Ovary (tissue), 9 donors: ENCODE data around the gene TMEM234. TPM values are rescaled to one million over a fixed set of nuclear protein-coding genes. Genes with fewer than 3 reads are reported as not detected.

ENCODE experiments used
- DNase-seq, 5 donors: peaks; one replicate each; pipeline ENCODE4 v3.0.0-alpha.2; 2019 to 2020
- H3K27ac ChIP-seq, 2 donors: fragments of 200-600 bp; one replicate each; pipeline versions ENCODE4 v1.5.1 to v1.8.0; 2019 to 2022
- H3K27me3 ChIP-seq: fragments of 200-600 bp; one replicate; pipeline ENCODE4 v1.8.0; 2022
- H3K36me3 ChIP-seq: fragments of 200-600 bp; sonication (generic); one replicate; pipeline ENCODE4 v1.5.1; 2019
- H3K4me1 ChIP-seq: one replicate; pipeline ENCODE4 v1.8.1; 2013; ENCODE audit warnings: mild to moderate bottlenecking, moderate library complexity; ENCODE audit not compliant: insufficient read depth
- H3K4me3 ChIP-seq: fragments of 200-600 bp; sonication (generic); one replicate; pipeline ENCODE4 v1.5.1; 2017
- H3K9me3 ChIP-seq, 2 donors: fragments of 200-600 bp in 1 of 2; sonication (generic) in 1 of 2; one replicate each; pipeline versions ENCODE4 v1.5.1 to v1.8.1; 2013 to 2019; ENCODE audit warnings: mild to moderate bottlenecking in 1 of 2, moderate library complexity in 1 of 2
- EP300 ChIP-seq: sonication (generic); formaldehyde crosslinking; IDR thresholded peaks from one replicate; pipeline ENCODE4 v1.6.1; 2017; ENCODE audit warnings: antibody characterized with exemption
- POLR2A ChIP-seq: fragments of 450-650 bp; IDR thresholded peaks from one replicate; pipeline ENCODE4 v1.6.1; 2017; ENCODE audit warnings: antibody characterized with exemption, mild to moderate bottlenecking, moderate library complexity
- WGBS, 3 donors: extraction: QIAGEN DNeasy Blood & Tissue Kit in 1 of 3; methylation state at CpG; one replicate each; pipeline versions ENCODE4 v1.1.5 to v1.1.7; 2013 to 2017; 5-methylcytosine and 5-hydroxymethylcytosine counted together
- intact Hi-C, 4 donors: fragments of 100-400 bp; cut with DNase I; formaldehyde crosslinking; loops; one replicate each; pipeline versions ENCODE4 v1.11.0 to v1.15.1; 2022 to 2023
- polyA plus RNA-seq, 2 donors: library from polyadenylated mRNA; stranded (reverse); fragments of 200-250 nt in 1 of 2; fragments of 350-450 nt in 1 of 2; fragmentation: Illumina TruSeq in 1 of 2; extraction: RNeasy Lipid Tissue Mini Kit (QIAGEN cat#74804) in 1 of 2; gene quantifications; one replicate each; pipeline ENCODE4 v1.2.3, GENCODE V29; 2013 to 2014
- total RNA-seq, 7 donors: library from RNA; depleted of rRNA in 2 of 7; stranded (reverse); fragments of >200 nt in 2 of 7; fragmentation: NEBNext Ultra II Directional in 3 of 7; extraction: Animal tissue kit (Norgen Biotek cat#: 25700) in 3 of 7; gene quantifications; one replicate each; pipeline versions ENCODE4 v1.1.0 to v1.2.4, GENCODE V29; 2016 to 2023
- TF ChIP-seq, protein P1 (sequence below), 3 donors: fragments of 450-650 bp in 2 of 3; fragments of 200-600 bp in 1 of 3; IDR thresholded peaks; one replicate each; pipeline versions ENCODE4 v1.5.1 to v1.8.0; 2016 to 2022; ENCODE audit warnings: antibody characterized with exemption in 3 of 3, mild to moderate bottlenecking in 1 of 3
- donor health status: DM: no; HTN: no; CAD: no; lungs with moderate emphysema.
- donor health status: DM: no; HTN: no; CAD: no.
- donor health status: Bipolar disorder and iron deficiency.
- donor health status: DM: yes; HTN: yes; CAD: no.
- donor health status: DM: no; HTN: no; CAD: no.
- donor health status: DM: yes; HTN: yes; CAD: no.

TMEM234 gene
- total and polyA plus RNA-seq, 9 donors: 9.4 to 34.6 (median 21.6) TPM

DNA sequence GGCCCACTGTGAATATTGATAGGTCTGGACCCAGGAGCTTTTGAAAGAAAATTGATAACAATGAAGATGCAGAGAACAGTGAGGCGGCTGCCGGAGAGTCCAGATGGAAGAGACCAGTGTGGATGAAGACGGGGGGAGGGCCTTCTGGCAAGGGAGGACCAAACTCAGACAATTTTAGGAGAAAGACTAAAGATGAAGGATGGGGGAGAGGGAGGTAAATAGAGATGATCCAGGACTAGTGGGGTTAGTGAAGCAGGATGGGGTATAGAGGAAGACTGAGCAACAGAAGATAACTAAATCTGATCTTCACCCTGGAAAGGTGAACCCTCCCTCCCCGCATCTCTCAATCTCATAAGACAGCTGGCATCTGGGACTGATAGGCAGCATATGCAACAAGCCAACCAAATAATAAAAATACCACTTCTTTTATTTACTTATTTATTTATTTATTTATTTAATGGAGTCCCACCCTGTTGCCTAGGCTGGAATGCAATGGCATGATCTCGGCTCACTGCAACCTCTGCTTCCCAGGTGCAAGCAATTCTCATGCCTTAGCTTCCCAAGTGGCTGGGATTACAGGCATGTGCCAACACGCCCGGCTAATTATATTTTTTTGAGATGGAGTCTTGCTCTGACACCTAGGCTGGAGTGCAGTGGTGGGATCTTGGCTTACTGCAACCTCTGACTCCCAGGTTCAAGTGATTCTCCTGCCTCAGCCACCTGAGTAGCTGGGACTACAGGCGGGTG is 10.6 kb upstream of the TMEM234 start:
- no peaks in the 10 kb centered on the region for H3K9me3 ChIP-seq
- H3K4me3 ChIP-seq: no peak overlapping the region
- no peak overlapping the region for H3K27ac ChIP-seq
- intact Hi-C loops: no loop called here
- peaks cover 6% of the 10 kb centered on the region for H3K4me1 ChIP-seq
- WGBS, 3 donors: 84 to 88% (median 86%) methylated on average over 8 of the region's 8 CpGs
- H3K27me3 ChIP-seq: no peaks in the 10 kb centered on the region
- no peak for TF ChIP-seq POLR2A
- TF ChIP-seq, protein P1, sequence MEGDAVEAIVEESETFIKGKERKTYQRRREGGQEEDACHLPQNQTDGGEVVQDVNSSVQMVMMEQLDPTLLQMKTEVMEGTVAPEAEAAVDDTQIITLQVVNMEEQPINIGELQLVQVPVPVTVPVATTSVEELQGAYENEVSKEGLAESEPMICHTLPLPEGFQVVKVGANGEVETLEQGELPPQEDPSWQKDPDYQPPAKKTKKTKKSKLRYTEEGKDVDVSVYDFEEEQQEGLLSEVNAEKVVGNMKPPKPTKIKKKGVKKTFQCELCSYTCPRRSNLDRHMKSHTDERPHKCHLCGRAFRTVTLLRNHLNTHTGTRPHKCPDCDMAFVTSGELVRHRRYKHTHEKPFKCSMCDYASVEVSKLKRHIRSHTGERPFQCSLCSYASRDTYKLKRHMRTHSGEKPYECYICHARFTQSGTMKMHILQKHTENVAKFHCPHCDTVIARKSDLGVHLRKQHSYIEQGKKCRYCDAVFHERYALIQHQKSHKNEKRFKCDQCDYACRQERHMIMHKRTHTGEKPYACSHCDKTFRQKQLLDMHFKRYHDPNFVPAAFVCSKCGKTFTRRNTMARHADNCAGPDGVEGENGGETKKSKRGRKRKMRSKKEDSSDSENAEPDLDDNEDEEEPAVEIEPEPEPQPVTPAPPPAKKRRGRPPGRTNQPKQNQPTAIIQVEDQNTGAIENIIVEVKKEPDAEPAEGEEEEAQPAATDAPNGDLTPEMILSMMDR (IDR thresholded peaks at IDR 0.05): no peak
- TF ChIP-seq EP300: no peak
- H3K36me3 ChIP-seq: no peaks in the 10 kb centered on the region
- no peak for DNase-seq

DNA sequence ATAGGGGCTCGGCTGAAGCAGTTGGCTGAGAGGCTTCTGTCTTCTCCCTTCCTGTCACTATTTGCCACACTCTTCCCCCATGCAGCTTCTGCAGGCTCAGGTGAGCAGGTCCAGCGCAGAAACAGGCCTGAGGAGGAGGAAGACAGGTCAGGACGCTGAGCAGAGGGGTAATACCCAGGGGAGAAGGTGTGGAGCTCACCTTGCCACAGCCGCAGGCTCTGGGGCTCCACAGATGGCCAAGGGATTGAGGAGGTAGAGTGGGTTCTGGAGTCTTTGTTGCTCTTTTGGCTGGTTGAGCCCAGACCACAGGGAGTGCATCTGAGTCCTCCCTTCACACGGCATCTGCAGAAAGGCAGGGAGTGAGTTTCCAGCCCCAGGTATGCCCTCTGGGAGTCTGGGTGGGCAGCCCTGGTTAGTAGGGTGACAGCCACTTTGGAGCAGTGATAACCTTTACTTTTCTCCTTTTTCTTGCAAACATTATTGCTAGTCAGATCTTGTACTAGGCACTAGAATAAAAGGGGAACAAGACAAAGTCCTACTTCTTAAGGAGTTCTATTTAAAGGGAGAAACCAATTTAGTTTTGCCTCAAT is 9.8 kb upstream of the TMEM234 start:
- TF ChIP-seq EP300: no peak
- no peak for TF ChIP-seq POLR2A
- TF ChIP-seq, protein P1 (IDR thresholded peaks at IDR 0.05): no peak
- intact Hi-C loops: no loop called here
- H3K27ac ChIP-seq: no peak overlapping the region
- peaks cover 6% of the 10 kb centered on the region for H3K4me1 ChIP-seq
- H3K9me3 ChIP-seq: no peaks in the 10 kb centered on the region
- 78 to 79% (median 79%) methylated on average over 5 of the region's 5 CpGs for WGBS, 3 donors
- H3K4me3 ChIP-seq: no peak overlapping the region
- no peaks in the 10 kb centered on the region for H3K27me3 ChIP-seq
- H3K36me3 ChIP-seq: no peaks in the 10 kb centered on the region
- no peak for DNase-seq

DNA sequence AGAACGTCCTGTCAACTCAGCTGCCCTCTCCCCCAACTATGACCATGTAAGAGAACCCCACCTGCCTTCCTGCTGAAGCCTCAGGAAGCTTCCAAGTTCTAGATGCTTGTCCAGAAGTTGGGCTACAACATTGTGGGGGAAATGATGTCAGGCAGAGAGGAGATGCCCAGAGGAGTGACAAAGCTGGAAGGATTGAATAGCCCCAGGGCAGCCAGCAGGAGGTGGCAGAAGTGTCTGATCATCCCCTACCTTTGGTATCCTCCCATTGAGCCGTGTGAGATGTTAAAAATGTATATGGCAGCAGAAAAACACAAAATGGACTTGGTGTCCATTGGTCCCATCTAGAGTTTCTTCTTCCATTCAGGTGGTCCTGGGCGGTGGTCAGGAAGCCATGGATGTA is 6.6 kb upstream of the TMEM234 start:
- no peak overlapping the region for H3K4me3 ChIP-seq

DNA sequence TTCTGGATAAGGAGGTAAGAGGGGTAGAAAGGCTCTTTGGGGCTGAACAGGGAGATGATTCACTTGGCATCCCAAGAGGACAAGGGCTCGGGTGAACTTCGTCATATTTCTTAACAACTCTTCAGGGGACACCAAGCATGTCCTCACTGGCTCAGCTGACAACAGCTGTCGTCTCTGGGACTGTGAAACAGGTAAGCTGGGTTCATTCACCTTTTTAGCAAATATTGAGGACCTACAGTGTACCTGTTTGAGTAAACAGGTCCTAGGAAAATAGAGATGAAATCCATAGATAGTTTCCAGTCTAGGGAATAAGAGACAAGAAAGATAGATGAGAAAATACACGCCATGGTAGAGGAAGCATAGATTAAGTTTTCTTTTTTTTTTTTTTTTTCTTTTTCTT is 2.1 kb upstream of the TMEM234 start:
- intact Hi-C loops: no loop called here
- TF ChIP-seq, protein P1 (IDR thresholded peaks at IDR 0.05): no peak
- TF ChIP-seq EP300 (no peak), POLR2A (no peak)
- WGBS, 3 donors: 86 to 91% (median 87%) methylated on average over 4 of the region's 4 CpGs
- DNase-seq: no peak
- peaks cover 9% of the 10 kb centered on the region for H3K4me1 ChIP-seq
- H3K4me3 ChIP-seq: no peak overlapping the region
- H3K36me3 ChIP-seq: no peaks in the 10 kb centered on the region
- H3K9me3 ChIP-seq: no peaks in the 10 kb centered on the region
- no peak overlapping the region for H3K27ac ChIP-seq
- H3K27me3 ChIP-seq: no peaks in the 10 kb centered on the region

More for the DNA sequence above, 6.6 kb upstream of the TMEM234 start:
- WGBS, 3 donors: 68 to 72% (median 71%) methylated on average over 3 of the region's 3 CpGs
- Histone ChIP-seq H3K9me3 (no peaks in the 10 kb centered on the region), H3K36me3 (no peaks in the 10 kb centered on the region), H3K27me3 (no peaks in the 10 kb centered on the region), H3K27ac (no peak overlapping the region), H3K4me1 (no peaks in the 10 kb centered on the region)
- no peak for DNase-seq
- intact Hi-C loops: no loop called here
- TF ChIP-seq EP300 (no peak), POLR2A (no peak)
- TF ChIP-seq, protein P1 (IDR thresholded peaks at IDR 0.05): no peak
